ENCODE measurements around the gene CCDC188.

CCDC188 gene

GRCh38 chr22:20147237-20147988, 3.4 kb downstream of the CCDC188 start:
- no peak for DNase-seq

- DNase-seq: no peak
Measured at GRCh38 chr22:20146777-20147176, 4.1 kb downstream of the CCDC188 start.

GRCh38 chr22:20145832-20146223, 5.0 kb downstream of the CCDC188 start:
- DNase-seq: no peak

GRCh38 chr22:20145206-20145831, 5.5 kb downstream of the CCDC188 start:
- no peak for DNase-seq

- DNase-seq: no peak
Measured at GRCh38 chr22:20143883-20144665, 6.8 kb downstream of the CCDC188 start.

- DNase-seq: no peak
Measured at GRCh38 chr22:20142711-20143621, 7.9 kb downstream of the CCDC188 start.

GRCh38 chr22:20141186-20142077, 9.4 kb downstream of the CCDC188 start:
- DNase-seq: no peak

GRCh38 chr22:20140521-20140964, 10.3 kb downstream of the CCDC188 start:
- DNase-seq: no peak

- no peak for DNase-seq
Measured at GRCh38 chr22:20140107-20140445, 10.8 kb downstream of the CCDC188 start.

GRCh38 chr22:20139391-20140106, 11.3 kb downstream of the CCDC188 start:
- no peak for DNase-seq

GRCh38 chr22:20138868-20139267, 12.0 kb downstream of the CCDC188 start:
- DNase-seq: no peak

GRCh38 chr22:20138417-20138738, 12.5 kb downstream of the CCDC188 start:
- no peak for DNase-seq

- DNase-seq: no peak
Measured at GRCh38 chr22:20137671-20138416, 13.0 kb downstream of the CCDC188 start.

- no peak for DNase-seq
Measured at GRCh38 chr22:20137113-20137512, 13.7 kb downstream of the CCDC188 start.

- no peak for DNase-seq
Measured at GRCh38 chr22:20136603-20136873, 14.3 kb downstream of the CCDC188 start.

- DNase-seq: no peak
Measured at GRCh38 chr22:20135806-20136602, 14.9 kb downstream of the CCDC188 start.

GRCh38 chr22:20135265-20135664, 15.6 kb downstream of the CCDC188 start:
- DNase-seq: no peak

GRCh38 chr22:20133930-20134549, 16.8 kb downstream of the CCDC188 start:
- DNase-seq: no peak

- DNase-seq: no peak
Measured at GRCh38 chr22:20132686-20133246, 18.1 kb downstream of the CCDC188 start.

Measured in NCI-H2227 treated with DMSO at 0.1 percent for 48 hours (cell line).